Mesenchymal stem cell (in vitro differentiated cells and primary cell): ENCODE data around the gene BICDL2.
"Not testable (repeated sequence)": the region's sequence is repeated elsewhere in the genome, so short reads cannot be mapped to it uniquely, and the experiment has no call there.

ENCODE experiments used
- DNase-seq: peaks from one replicate; pipeline ENCODE4 v3.0.0-alpha.2; 2013
- H2AFZ ChIP-seq: one replicate; pipeline ENCODE4 v1.6.1; 2013; ENCODE audit warnings: low read depth, mild to moderate bottlenecking, control low read depth, inconsistent platforms, low read length, moderate library complexity
- H2AK5ac ChIP-seq: 2 replicates; pipeline ENCODE4 v1.6.1; 2013; ENCODE audit warnings: low read length, moderate library complexity, mild to moderate bottlenecking, inconsistent platforms; ENCODE audit not compliant: severe bottlenecking
- H2BK120ac ChIP-seq: one replicate; pipeline ENCODE4 v1.6.1; 2013; ENCODE audit warnings: low read depth, mild to moderate bottlenecking, inconsistent platforms, low read length, moderate library complexity
- H2BK12ac ChIP-seq, 2 experiments: one replicate each; pipeline ENCODE4 v1.6.1; 2013; ENCODE audit warnings: inconsistent platforms in 2 of 2, low read length in 2 of 2, mild to moderate bottlenecking in 2 of 2, moderate library complexity in 2 of 2, control low read depth in 1 of 2
- H2BK15ac ChIP-seq: one replicate; pipeline ENCODE4 v1.6.1; 2013; ENCODE audit warnings: mild to moderate bottlenecking, low read depth, inconsistent platforms; ENCODE audit not compliant: poor library complexity, severe bottlenecking
- H2BK5ac ChIP-seq: 2 replicates; pipeline ENCODE4 v1.6.1; 2013; ENCODE audit warnings: low read depth, mild to moderate bottlenecking, low read length, control low read depth, inconsistent platforms; ENCODE audit not compliant: poor library complexity, severe bottlenecking
- H3K14ac ChIP-seq, 2 experiments: one replicate each; pipeline ENCODE4 v1.6.1; 2013; ENCODE audit warnings: inconsistent platforms in 2 of 2, low read length in 2 of 2, control low read depth in 1 of 2, mild to moderate bottlenecking in 1 of 2, moderate library complexity in 1 of 2
- H3K18ac ChIP-seq, 2 experiments: one replicate each; pipeline ENCODE4 v1.6.1; 2013; ENCODE audit warnings: inconsistent platforms in 2 of 2, low read length in 2 of 2, control low read depth in 1 of 2, low read depth in 1 of 2, mild to moderate bottlenecking in 1 of 2
- H3K23ac ChIP-seq, 2 experiments: one replicate each; pipeline ENCODE4 v1.6.1; 2013; ENCODE audit warnings: inconsistent platforms in 2 of 2, low read length in 2 of 2, mild to moderate bottlenecking in 2 of 2, moderate library complexity in 2 of 2, control low read depth in 1 of 2
- H3K27ac ChIP-seq: 2 replicates; pipeline ENCODE4 v1.5.1; 2013; ENCODE audit warnings: mild to moderate bottlenecking, moderate library complexity, low read length, control low read depth, inconsistent platforms; ENCODE audit not compliant: poor library complexity, severe bottlenecking
- H3K27me3 ChIP-seq, 2 experiments: 2 replicates each; pipeline versions ENCODE4 v1.6.1 to v1.7.0; 2013; ENCODE audit warnings: low read length in 2 of 2, mild to moderate bottlenecking in 2 of 2, moderate library complexity in 2 of 2, control low read depth in 1 of 2, inconsistent platforms in 1 of 2; ENCODE audit not compliant: control insufficient read depth in 1 of 2, insufficient read depth in 1 of 2
- H3K36me3 ChIP-seq, 2 experiments: 2 replicates each; pipeline versions ENCODE4 v1.6.1 to v1.7.0; 2013; ENCODE audit warnings: low read length in 2 of 2, control low read depth in 1 of 2, inconsistent platforms in 1 of 2, low read depth in 1 of 2, mild to moderate bottlenecking in 1 of 2; ENCODE audit not compliant: insufficient read depth in 2 of 2, control insufficient read depth in 1 of 2
- H3K4ac ChIP-seq, 2 experiments: one replicate each; pipeline ENCODE4 v1.6.1; 2013; ENCODE audit warnings: inconsistent platforms in 2 of 2, low read length in 2 of 2, mild to moderate bottlenecking in 2 of 2, moderate library complexity in 2 of 2, control low read depth in 1 of 2, low read depth in 1 of 2
- H3K4me1 ChIP-seq: 2 replicates; pipeline ENCODE4 v1.6.1; 2013; ENCODE audit warnings: low read depth, low read length, control low read depth; ENCODE audit not compliant: control insufficient read depth, insufficient read depth
- H3K4me2 ChIP-seq: 2 replicates; pipeline ENCODE4 v1.6.1; 2013; ENCODE audit warnings: low read length, mild to moderate bottlenecking, inconsistent platforms; ENCODE audit not compliant: poor library complexity, severe bottlenecking
- H3K4me3 ChIP-seq, 2 experiments: 2 replicates each; pipeline versions ENCODE4 v1.5.1 to v1.7.0; 2013; ENCODE audit warnings: low read length in 2 of 2, mild to moderate bottlenecking in 2 of 2, control low read depth in 1 of 2, low read depth in 1 of 2; ENCODE audit not compliant: insufficient read depth in 1 of 2
- H3K79me1 ChIP-seq: replicated peaks from 2 replicates; pipeline ENCODE4 v1.6.1; 2013; ENCODE audit warnings: mild to moderate bottlenecking, control low read depth, low read length, inconsistent platforms; ENCODE audit not compliant: poor library complexity, severe bottlenecking
- H3K9ac ChIP-seq: 2 replicates; pipeline ENCODE4 v1.7.0; 2013; ENCODE audit warnings: mild to moderate bottlenecking, low read length, moderate library complexity
- H3K9me3 ChIP-seq: 2 replicates; pipeline ENCODE4 v1.7.0; 2013; ENCODE audit warnings: mild to moderate bottlenecking, low read length; ENCODE audit not compliant: control insufficient read depth
- H4K8ac ChIP-seq: one replicate; pipeline ENCODE4 v1.6.1; 2013; ENCODE audit warnings: inconsistent platforms, mild to moderate bottlenecking, low read length, moderate library complexity
- H4K91ac ChIP-seq: one replicate; pipeline ENCODE4 v1.6.1; 2013; ENCODE audit warnings: mild to moderate bottlenecking, low read length, inconsistent platforms
- WGBS: methylation state at CpG from one replicate; pipeline ENCODE4 v1.1.7; 2013; ENCODE audit warnings: mixed read lengths; 5-methylcytosine and 5-hydroxymethylcytosine counted together

BICDL2 gene

GRCh38 chr16:3083408-3083807 is 46.7 kb upstream of the BICDL2 start:
- H2BK12ac ChIP-seq, H2AK5ac ChIP-seq, H3K18ac ChIP-seq, H2BK5ac ChIP-seq, DNase-seq, H3K4me3 ChIP-seq, H3K4me2 ChIP-seq, H3K14ac ChIP-seq, H2AFZ ChIP-seq, H4K8ac ChIP-seq, H3K36me3 ChIP-seq, H3K9ac ChIP-seq, H3K23ac ChIP-seq, H4K91ac ChIP-seq, H3K4ac ChIP-seq, H2BK120ac ChIP-seq, H3K79me1 ChIP-seq, H3K27ac ChIP-seq, H2BK15ac ChIP-seq, H3K9me3 ChIP-seq: not testable (repeated sequence)
- H3K4me1 ChIP-seq: peaks cover 11% of the 10 kb centered on the region
- H3K27me3 ChIP-seq: peaks cover 16 to 61% of the 10 kb centered on the region in 2 experiments
- 90% methylated on average over 8 of the region's 8 CpGs for WGBS

GRCh38 chr16:3081957-3082356 is 45.2 kb upstream of the BICDL2 start:
- H3K79me1 ChIP-seq, H3K4me1 ChIP-seq, H3K4ac ChIP-seq, H3K27ac ChIP-seq, H2AK5ac ChIP-seq, H3K9ac ChIP-seq, H3K23ac ChIP-seq, H2BK120ac ChIP-seq, H3K4me3 ChIP-seq, H3K4me2 ChIP-seq, H2BK12ac ChIP-seq, H2AFZ ChIP-seq, H4K8ac ChIP-seq, H2BK15ac ChIP-seq, H3K36me3 ChIP-seq, DNase-seq, H3K14ac ChIP-seq, H3K9me3 ChIP-seq, H2BK5ac ChIP-seq, H3K18ac ChIP-seq, H4K91ac ChIP-seq: not testable (repeated sequence)
- H3K27me3 ChIP-seq: peaks cover 22 to 56% of the 10 kb centered on the region in 2 experiments
- WGBS: 94% methylated on average over 13 of the region's 13 CpGs

- no peak overlapping the region for H4K8ac ChIP-seq
- no peak overlapping the region for H3K9ac ChIP-seq
- no peak overlapping the region for H3K23ac ChIP-seq
- H3K4me2 ChIP-seq: no peak overlapping the region
- H3K9me3 ChIP-seq: no peaks in the 10 kb centered on the region
- H3K4me3 ChIP-seq: no peak overlapping the region
- no peak for DNase-seq
- H2BK15ac ChIP-seq: no peak overlapping the region
- H2BK120ac ChIP-seq: no peak overlapping the region
- no peak overlapping the region for H2BK5ac ChIP-seq
- H3K4ac ChIP-seq: no peak overlapping the region
- H3K18ac ChIP-seq: no peak overlapping the region
- 92% methylated on average over 17 of the region's 17 CpGs for WGBS
- no peak overlapping the region for H3K27ac ChIP-seq
- H3K4me1 ChIP-seq: no peaks in the 10 kb centered on the region
- H3K79me1 ChIP-seq: no peaks in the 10 kb centered on the region
- H2AK5ac ChIP-seq: no peak overlapping the region
- H3K27me3 ChIP-seq: peaks cover 33 to 57% of the 10 kb centered on the region in 2 experiments
- no peak overlapping the region for H2AFZ ChIP-seq
- H4K91ac ChIP-seq: no peak overlapping the region
- H3K36me3 ChIP-seq: no peaks in the 10 kb centered on the region
- H2BK12ac ChIP-seq: no peak overlapping the region
- H3K14ac ChIP-seq: no peak overlapping the region
Observed at GRCh38 chr16:3080024-3080423, 43.3 kb upstream of the BICDL2 start.

- H3K4me1 ChIP-seq: no peaks in the 10 kb centered on the region
- no peak overlapping the region for H3K4me2 ChIP-seq
- 49% methylated on average over 5 of the region's 6 CpGs for WGBS
- no peak overlapping the region for H4K91ac ChIP-seq
- H3K79me1 ChIP-seq: no peaks in the 10 kb centered on the region
- H3K27ac ChIP-seq: no peak overlapping the region
- H3K18ac ChIP-seq: no peak overlapping the region
- H2BK12ac ChIP-seq: no peak overlapping the region
- no peak overlapping the region for H3K14ac ChIP-seq
- no peak overlapping the region for H2BK15ac ChIP-seq
- no peak overlapping the region for H3K4ac ChIP-seq
- H3K27me3 ChIP-seq: peaks cover 44 to 61% of the 10 kb centered on the region in 2 experiments
- H2AK5ac ChIP-seq: no peak overlapping the region
- H2BK5ac ChIP-seq: no peak overlapping the region
- H3K36me3 ChIP-seq: no peaks in the 10 kb centered on the region
- no peak overlapping the region for H4K8ac ChIP-seq
- H3K23ac ChIP-seq: no peak overlapping the region
- H3K9me3 ChIP-seq: no peaks in the 10 kb centered on the region
- H3K4me3 ChIP-seq: no peak overlapping the region
- no peak overlapping the region for H2AFZ ChIP-seq
- DNase-seq: no peak
- no peak overlapping the region for H3K9ac ChIP-seq
- H2BK120ac ChIP-seq: no peak overlapping the region
Observed at GRCh38 chr16:3076577-3076976, 39.8 kb upstream of the BICDL2 start.
